Measurements from ENCODE around the gene KIAA1217.
"Not testable (repeated sequence)": the region's sequence is repeated elsewhere in the genome, so short reads cannot be mapped to it uniquely, and the experiment has no call there.

The KIAA1217 gene

DNA sequence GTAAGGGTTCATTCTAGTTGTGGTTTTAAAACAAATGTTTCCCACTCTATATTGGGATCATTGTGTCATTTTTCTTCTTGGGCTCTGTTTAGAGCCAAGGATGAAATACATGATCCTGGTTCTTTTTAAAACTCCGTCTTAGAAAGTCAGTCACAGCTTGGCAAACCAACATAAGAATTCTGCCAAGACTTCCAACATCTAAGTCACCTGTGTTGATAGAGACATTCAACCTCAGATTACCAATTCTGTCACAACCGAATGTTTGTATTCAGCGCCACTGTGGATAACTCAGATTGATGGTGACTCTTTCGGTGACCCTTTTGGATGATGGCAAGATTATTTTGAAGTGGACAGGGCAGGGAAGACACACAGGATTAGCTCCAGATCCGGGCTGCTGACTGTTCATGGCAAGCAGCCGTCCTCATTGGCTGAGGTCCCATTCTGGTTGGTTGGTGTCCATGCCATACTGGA is 259.4 kb downstream of the KIAA1217 start:
- no peak for FAIRE-seq

DNA sequence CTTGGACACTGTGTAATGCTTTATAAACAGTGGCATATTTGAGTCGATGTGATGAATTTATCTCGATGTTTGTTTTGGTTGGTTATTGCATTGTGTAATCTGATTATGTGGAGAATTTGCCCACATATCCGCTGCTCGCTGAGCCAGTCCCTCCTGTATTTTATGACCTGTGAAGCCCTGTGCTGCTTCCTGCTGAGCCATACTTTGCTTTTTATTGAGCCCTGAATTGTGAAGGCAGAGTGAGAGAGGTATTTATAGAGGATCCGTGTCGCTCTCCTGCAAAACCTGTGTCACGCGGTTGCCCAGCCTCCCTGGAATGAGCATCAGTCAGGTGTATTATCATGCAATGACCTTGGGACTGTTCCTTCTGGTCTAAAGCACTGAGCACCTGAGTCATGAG is 261.1 kb downstream of the KIAA1217 start:
- no peak for FAIRE-seq

DNA sequence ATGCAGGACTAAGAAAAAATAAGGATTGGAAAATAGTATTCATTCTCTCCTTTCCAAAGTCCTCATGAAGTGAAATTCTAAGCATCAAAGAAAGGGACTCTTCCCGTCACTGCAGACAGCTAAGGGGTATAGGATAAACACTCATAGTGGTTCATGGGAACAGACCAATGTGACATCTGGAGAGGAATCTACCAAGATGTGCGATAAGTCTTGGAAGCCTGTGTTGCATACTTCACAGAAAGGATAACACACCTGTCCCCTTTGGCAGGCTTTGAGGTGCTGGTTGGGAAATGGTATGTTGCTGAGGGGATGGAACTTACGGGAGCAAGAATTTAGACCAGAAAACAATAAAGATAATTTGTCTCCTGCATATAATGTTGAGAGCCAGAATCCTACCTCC is 266.7 kb downstream of the KIAA1217 start:
- FAIRE-seq = no peak

DNA sequence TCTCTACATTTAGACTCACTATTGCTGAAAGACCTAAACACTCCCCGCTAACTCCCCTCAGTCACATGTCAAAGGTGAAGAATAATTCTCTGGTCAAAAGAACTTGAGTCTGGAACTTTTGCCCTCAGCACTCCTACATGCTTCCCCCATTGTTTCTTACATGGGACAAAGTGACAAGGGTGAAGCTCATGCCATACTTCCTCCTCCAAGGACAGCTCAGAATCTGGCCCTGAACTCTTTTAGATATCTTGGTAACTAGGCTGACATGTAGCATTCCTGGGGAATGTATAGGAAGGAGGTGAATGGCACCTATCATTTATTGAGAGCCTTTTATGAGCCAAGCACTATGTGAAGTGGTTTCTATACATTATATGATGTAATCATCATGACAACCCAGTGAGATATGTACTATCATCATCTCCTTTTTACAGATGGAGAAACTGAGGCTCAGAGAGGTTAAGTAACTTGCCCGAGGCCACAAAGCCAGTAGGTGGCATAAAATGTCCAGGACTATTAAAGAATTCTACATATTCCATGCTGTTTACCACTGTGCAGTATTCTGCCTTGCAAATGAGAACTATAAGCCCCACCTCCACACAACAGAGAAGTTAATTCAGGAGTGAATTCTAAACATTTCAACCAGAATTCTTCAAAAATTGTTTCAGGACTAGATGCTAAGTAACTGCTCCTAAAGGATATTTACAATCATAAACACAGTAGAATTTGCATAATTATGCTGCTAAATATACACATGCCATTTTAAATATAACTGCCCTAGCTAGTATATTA is 268.2 kb downstream of the KIAA1217 start:
- FAIRE-seq = no peak

DNA sequence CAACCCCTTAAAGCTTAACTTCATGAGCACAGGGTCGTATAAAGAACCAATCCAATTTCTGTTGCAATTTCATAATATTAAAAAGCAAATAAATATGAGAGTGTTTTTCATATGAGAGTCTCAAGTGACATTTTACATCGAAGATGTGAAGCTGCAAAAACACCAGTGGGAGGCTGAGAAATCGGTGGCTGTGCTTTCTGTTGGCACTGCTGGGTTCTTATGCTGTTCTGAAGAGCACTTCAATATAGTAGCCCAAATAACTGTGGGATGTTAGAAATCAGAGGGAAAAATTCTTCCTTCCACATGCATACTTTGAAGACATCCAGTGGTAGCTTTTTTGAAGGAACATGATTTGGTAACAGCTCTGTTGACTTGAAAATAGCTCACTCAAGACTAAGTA is 269.0 kb downstream of the KIAA1217 start:
- no peak for FAIRE-seq

DNA sequence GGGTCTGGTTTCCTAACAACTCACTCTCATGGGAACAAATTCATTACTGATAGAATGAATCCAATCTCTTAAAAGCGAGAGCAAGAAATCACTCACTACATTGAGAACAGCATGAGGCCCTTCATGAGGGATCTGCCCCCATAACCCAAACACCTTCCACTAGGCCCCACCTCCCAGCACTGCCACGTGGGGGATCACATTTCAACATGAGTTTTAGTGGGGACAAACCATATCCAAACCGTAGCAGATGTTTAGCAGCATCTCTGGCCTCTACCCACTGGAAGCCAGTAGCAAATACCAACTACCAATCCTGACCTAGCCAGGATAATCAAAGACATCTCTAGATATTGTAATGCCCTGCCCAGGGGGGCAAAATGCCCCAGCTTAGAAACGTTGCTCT is 270.9 kb downstream of the KIAA1217 start:
- FAIRE-seq = no peak

DNA sequence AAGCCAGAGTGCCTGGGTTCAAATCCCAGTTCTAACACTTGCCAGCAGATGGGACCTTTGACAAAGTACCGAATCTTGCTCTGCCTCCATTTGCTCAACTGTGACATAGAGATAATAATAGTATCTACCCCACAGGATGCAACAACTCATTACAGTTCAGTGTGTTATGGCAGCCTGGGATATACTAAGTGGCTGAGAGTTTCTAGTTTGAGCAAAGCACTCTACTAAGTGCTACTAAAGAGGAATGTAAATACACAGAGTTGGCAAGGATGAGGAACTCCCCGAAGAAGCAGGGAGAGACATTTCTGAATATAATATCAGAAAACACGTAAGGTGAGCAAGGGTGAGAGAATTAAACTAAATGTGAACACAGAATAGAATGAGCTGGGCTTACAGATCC is 271.5 kb downstream of the KIAA1217 start:
- no peak for FAIRE-seq

DNA sequence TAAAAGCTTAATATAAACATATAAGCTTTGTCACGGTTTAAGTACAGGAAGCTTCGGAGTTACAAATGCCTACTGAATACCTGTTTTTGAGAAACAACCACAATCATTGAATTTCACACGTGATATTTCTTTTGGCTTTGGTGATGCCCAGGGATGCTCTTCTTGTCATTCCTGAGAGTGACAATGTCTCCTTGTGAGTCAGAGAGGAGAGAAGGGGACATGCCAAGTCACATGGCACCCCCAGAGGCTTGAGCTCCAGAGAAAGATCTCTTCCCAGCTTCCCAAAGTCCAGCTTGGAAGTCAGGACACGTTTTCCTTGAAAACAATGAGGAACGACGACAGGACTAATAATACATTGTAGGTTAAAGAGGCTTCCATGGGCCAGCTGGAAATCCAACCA is 272.3 kb downstream of the KIAA1217 start:
- FAIRE-seq = no peak

DNA sequence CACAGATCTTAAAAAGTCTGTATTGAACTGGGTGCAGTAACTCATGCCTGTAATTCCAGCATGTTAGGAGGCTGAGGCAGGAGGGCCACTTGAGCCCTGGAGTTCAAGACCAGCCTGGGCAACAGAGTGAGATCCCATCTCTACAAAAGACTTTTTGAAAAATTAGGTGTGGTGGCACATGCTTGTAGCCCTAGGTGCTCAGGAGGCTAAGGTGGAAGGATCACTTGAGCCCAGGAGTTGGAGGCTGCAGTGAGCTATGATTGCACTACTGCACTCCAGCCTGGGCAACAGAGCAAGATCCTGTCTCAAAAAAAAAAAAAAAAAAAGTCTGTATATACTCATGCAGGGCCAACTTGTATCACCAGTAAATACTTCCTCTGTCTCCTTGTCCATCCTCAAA is 273.8 kb downstream of the KIAA1217 start:
- FAIRE-seq = not testable (repeated sequence)

DNA sequence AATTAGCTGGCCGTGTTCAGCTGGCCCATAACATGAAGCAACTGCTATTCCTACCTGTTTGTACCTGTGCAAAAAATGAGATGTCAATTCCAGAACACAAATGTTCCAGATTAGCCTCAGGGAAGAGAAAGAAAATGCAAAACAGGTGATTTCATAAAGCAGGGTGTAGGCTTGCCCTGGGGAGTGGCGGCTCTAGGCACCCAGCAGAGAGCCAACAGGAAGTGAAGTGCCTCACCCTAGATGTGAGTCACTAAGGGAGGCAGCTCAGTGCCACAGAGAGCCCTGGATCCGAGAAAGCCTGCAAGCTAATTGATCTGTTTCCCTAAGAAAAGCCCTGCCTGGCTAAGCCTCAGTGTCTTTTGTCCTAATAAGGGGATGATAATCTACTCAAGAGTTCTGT is 274.8 kb downstream of the KIAA1217 start:
- no peak for FAIRE-seq

DNA sequence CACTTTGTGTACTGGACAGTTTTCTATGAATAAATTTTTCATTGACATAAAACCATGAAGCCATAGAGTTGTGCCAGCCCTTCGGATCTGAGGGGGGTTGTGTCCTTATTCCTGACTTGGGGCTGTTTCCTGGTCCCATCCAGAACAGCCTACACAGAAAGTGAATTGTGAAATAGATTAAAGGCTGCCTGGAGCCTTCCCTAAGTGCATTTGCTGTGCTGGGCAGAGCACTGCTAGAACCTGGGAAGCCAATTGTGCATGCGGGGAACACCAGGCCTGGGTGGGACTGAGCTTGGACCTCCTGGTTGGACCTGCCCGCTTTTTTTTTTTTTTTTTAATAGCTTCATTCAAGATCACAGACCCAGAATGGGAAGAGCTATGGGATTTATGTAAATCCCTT is 275.8 kb downstream of the KIAA1217 start:
- no peak for FAIRE-seq

DNA sequence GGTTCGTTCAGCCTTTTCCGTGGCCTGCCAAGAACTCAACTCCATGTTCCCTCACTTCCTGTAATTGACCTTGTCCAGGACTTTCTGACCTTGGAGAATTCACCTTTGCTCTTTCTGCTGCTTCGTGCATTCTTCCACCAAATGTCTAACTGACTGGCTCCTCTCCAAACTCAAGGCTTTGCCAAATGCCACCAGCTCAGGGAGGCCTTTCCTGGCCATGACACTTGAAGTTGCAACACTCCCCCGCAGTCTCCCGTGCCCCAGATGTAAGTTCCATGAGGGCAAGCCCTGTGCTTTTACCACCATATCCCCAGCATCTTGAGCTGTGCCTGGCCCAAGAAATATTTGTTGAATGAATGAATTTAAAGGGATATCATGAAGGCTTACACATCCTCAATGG is 276.4 kb downstream of the KIAA1217 start:
- FAIRE-seq = no peak

DNA sequence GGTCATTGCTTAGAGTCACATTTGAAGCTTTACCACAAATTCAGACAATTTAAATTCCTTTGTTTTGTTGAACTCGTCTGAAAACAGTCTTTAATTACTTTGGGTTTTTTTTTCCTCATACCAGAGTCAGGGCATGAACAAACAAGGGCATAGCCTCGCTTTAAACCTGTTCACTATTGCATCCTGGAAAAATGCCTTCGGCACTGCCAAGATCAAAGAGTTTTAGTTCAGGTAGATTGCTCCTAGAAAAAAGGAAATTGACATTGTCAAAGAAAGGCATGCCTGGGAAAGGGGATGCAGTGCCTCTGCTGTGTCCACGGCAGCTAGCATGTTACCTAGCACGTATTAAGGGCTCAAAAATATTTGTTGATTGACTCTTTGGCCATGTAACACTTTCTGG is 279.7 kb downstream of the KIAA1217 start:
- peak; percentile 61 for FAIRE-seq

DNA sequence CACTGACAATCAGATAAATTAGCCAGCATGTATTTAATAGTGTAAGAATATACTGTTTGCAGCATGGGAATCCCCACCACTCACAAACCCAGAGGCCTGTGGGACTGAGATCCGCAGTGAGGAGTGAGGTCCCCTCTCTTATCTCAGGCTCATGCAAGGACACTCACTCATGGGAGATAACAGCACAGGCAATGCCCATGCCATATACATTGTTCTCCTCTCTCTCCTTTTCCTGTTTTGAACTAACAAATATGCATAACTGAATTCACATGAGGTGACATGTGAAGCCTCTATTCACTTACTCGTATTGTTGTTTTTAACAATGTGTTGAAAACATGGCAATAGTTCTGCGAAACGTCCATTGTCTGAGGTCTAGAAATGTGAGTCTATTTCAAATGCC is 284.2 kb downstream of the KIAA1217 start:
- no peak for FAIRE-seq

DNA sequence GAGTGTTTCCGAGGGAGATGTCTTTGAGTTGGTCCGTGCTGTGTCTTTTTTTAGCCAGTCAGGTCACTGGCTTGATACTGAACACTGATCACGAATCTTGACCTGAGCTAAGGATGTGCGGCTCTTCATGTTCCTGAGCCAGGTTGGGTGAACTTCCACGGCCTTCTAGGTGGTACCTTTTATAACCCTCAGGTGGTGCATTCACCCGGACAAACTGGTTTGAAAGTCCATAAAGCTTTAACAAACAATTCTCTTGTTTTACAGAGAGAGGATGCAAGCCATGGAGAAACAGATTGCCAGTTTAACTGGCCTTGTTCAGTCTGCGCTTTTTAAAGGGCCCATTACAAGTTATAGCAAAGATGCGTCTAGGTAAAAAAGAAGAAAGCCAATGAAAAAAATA is 285.3 kb downstream of the KIAA1217 start:
- no peak for FAIRE-seq

DNA sequence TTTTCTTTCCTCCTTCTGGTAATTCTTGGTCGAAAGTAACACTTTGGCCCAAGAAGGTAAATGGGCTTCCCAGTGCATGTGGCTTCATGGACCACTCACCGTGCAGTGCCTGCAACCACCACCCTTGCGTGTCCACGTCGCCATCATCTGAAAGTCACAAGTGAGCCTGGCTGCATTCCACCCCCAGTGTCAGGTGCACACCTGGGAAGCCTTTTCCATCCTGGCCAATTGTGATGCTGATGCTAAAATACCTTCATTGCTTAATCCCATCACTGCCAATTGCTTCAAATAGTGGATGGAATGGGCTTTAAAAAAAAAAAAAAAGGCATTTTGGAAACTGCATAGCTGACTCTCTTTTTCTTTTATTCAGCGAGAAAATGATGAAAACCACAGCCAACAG is 285.8 kb downstream of the KIAA1217 start:
- FAIRE-seq = no peak

DNA sequence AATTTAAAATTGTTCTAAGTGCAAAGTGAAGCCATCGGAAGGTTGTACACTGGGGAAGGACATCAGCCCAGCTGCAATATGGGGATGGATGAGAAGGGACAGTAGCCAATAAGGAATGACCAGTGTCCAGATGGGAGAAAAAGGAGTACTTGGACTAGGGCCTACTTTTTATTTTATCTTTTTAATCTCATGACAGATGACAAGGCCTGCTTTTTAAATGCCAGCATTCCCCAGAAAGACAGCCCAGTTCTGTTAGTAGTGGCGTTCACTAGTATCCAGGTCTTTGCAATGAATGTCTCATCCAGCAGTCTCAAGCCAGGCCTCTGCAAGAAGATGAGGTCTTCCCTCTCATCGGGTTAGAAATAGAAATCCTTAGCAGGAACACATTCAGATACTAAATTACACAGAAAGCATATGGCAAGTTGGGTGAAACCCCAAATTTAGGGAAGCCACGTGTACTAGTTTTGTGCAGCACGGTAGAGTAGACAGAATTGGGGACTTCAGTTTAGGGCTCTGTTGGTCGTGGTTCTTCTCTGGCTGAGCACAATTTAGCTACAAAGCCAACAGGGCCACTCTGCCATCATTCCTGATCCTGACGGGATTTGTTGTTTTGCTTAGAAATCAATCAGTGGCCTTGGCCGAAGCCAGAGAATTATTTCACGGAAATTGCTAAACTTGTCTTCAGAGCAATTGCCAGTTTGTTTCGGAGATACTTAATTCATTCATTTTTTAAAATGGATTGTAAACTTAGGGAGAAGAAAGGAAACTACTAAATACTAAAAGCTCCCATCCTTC is 286.9 kb downstream of the KIAA1217 start:
- FAIRE-seq = no peak

DNA sequence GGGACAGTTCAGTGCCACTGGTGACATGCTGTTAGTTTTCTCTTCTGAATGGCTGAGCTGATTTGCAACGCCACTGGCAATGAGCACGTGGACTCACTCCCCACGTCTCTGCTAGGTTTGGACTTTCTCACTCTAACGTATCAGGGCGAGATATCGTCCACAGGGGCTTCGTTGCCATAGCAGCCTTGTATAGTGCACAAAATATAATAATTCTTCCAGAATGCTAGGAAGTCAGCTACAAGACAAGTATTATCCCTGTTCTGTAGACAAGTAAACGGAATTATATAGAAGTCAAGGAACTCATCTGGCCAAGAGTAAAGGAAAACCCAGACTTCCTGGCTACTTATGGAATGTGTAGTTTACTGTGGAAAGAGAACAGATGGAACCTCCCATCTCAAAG is 288.0 kb downstream of the KIAA1217 start:
- no peak for FAIRE-seq

DNA sequence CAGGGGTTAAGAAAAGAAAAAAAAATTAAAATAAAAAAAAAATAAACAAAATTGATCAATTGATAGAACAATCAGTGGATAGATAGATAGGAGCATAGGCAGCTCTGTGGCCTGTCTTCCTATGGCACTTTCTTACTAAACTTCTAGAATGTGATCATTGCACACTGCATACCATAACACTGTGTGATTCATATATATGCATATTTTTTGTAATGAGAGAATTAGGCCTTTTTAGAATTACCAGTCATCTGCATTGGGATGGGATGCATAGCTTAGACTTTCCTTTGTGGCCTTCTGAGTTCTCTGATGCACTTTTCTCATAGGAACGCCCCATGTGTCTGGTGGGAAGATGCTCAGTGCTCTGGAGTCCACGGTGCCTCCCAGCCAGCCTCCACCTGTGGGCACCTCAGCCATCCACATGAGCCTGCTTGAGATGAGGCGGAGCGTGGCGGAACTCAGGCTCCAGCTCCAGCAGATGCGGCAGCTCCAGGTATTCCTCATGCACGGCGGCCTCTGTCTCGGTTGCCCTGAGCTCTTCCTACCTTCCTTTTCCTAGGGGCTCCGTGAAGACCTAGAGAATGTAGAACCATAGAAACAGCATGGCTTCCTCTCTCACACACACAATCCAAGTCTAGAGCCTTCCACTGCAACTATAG is 292.2 kb downstream of the KIAA1217 start:
- FAIRE-seq = no peak

DNA sequence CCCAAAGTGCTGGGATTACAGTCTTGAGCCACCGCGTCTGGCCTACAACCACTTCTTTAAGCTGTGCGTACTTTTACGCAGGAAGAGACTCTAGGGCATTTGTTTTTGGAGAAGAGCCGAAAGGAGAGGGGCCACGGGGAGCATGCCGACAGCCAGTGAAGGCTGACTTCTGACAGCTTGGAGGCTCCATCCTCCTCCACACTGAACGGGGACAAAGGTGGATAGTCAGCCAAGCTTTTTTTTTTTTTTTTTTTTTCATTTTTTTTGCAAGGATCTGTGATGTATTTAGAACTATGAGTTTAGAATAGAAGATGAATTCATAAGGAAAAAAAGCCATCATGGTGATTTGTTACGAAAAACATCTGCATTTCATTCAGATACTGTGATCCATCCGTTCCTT is 293.1 kb downstream of the KIAA1217 start:
- no peak for FAIRE-seq

DNA sequence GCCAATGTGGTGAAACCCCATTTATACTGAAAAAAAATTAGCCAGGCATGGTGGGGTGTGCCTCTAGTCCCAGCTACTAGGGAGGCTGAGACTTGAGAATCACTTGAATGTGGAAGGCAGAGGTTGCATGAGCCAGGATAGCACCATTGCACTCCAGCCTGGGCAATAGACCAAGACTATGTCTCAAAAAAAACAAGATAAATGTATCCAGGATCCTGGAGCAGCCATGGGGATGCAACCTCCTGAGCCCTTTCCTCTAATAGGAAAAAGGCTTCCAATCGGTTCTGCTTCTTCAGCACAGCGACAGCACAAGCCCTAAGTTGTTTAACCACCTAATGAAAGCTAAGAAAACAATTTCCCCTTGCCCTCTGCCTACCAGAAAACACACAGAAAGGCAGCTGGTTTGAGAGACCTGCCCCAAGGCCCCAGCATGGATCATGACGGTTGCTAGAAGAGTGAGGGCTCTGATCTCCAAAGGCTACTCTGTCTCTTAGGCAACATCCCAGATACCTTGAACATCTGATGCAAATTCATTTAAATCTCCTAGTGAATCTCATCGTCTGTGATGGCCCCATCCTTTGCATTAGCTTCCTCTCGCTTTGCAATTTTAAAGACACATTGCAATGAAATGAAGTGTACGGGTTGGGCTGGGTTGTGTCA is 294.0 kb downstream of the KIAA1217 start:
- no peak for FAIRE-seq

DNA sequence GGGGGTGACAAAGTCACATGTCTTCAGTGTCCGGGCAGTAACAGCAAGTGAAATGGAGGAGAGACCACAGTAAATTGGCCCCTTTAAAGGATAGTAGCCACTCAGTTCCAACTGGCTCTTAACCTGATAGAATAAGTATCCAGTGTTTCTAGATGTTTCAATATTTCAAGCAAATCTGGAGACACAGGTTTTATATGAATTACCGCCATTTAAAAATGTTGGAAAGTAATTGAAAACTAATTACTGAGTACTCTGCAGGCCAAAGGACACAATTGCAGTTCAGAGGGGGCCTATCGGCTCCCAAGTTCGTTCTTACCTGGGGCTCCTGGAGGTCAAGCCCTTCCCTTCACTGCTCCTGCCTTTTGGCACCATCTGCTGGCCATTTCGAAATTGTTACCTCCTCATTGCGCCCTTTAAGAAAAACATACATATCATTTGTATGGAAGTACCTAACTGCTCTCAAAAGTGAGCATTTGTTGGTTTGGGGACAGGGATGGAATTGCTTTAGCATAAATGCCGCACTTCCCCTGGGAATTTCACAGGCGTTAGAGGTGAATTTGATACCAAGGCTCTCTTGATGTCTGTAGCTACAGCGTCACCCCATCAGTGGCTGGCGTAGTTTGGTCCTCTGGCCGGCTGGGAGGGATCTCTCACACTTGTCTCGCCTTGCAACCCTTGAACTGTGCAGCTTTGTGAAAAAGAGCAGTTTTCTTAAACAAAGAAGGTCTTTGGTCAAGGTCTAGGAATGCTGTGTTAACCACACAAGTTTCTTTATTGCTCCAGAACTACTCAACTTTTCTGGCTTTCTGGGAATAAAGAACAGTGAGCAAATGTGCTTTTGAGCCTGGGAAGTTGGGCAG is 294.8 kb downstream of the KIAA1217 start:
- FAIRE-seq = no peak

All from endometrium (tissue), 2 donors.